ENCODE data around the gene ITGAE.

The ITGAE gene

GRCh38 chr17:3723556-3724377 is 77.2 kb downstream of the ITGAE start, which contains the start of gene HASPIN (continued):
- peak; percentile 23; the same call in 1 of the 2 replicates for TF ChIP-seq ZBTB44 (tag by site-specific recombination; IDR thresholded peaks at IDR 0.05)
- TF ChIP-seq ZNF114 (tag by site-specific recombination; IDR thresholded peaks at IDR 0.05), result no peak
- 0 out of 2 replicates have a peak, but pooled peaks have one; percentile 17 for TF ChIP-seq ZSCAN5A (tag by site-specific recombination; IDR thresholded peaks at IDR 0.05)
- no peak for TF ChIP-seq ZNF311 (tag by site-specific recombination; IDR thresholded peaks at IDR 0.05; ENCODE audit: borderline replicate concordance)
- no peak for TF ChIP-seq ZNF707 (tag by site-specific recombination; IDR thresholded peaks at IDR 0.05)
- TF ChIP-seq ZFP37 (tag by site-specific recombination; IDR thresholded peaks at IDR 0.05), result 0 out of 2 replicates have a peak, but pooled peaks have one; percentile 19
- no peak for TF ChIP-seq ZNF621 (tag by site-specific recombination; IDR thresholded peaks at IDR 0.05)
- no peak for TF ChIP-seq ZNF530 (tag by site-specific recombination; IDR thresholded peaks at IDR 0.05; ENCODE audit: low read depth)
- TF ChIP-seq OSR2 (tag by site-specific recombination; IDR thresholded peaks at IDR 0.05), result no peak
- peak; percentile 81 for TF ChIP-seq CTCF (tag by site-specific recombination; IDR thresholded peaks at IDR 0.05)
- no peak for TF ChIP-seq ZNF274 (IDR thresholded peaks at IDR 0.05; ENCODE audit: low read length)
- TF ChIP-seq ZNF274 (tag by site-specific recombination; IDR thresholded peaks at IDR 0.05; ENCODE audit: borderline replicate concordance), result no peak
- no peak; the same call in 1 of the 2 replicates for TF ChIP-seq ZBTB6 (tag by site-specific recombination; IDR thresholded peaks at IDR 0.05)
- no peak for TF ChIP-seq ZNF560 (tag by site-specific recombination; IDR thresholded peaks at IDR 0.05; ENCODE audit: borderline replicate concordance)
- no peak for TF ChIP-seq ZNF558 (tag by site-specific recombination; IDR thresholded peaks at IDR 0.05)
- no peak for TF ChIP-seq PRDM2 (tag by site-specific recombination; IDR thresholded peaks at IDR 0.05; ENCODE audit: borderline replicate concordance)
- 0 out of 2 replicates have a peak, but pooled peaks have one; percentile 6 for TF ChIP-seq ZNF146 (tag by site-specific recombination; IDR thresholded peaks at IDR 0.05)
- TF ChIP-seq ZNF677 (tag by site-specific recombination; IDR thresholded peaks at IDR 0.05), result no peak; the same call in 1 of the 2 replicates
- TF ChIP-seq ZSCAN23 (tag by site-specific recombination; IDR thresholded peaks at IDR 0.05), result no peak
- TF ChIP-seq ZNF302 (tag by site-specific recombination; IDR thresholded peaks at IDR 0.05; ENCODE audit: low read depth), result no peak
- TF ChIP-seq ELK4 (IDR thresholded peaks at IDR 0.05; ENCODE audit: borderline replicate concordance, low read depth, low read length), result no peak
- peak; percentile 61; the same call in 1 of the 2 replicates for TF ChIP-seq ZSCAN30 (tag by site-specific recombination; IDR thresholded peaks at IDR 0.05)
- no peak for TF ChIP-seq ZFP3 (tag by site-specific recombination; IDR thresholded peaks at IDR 0.05; ENCODE audit: low read depth)
- TF ChIP-seq INSM2 (tag by site-specific recombination; IDR thresholded peaks at IDR 0.05), result no peak

Data from HEK293 (cell line).